HG03097 (cell line): ENCODE measurements around the gene RIOK1.

Experiments used
- ATAC-seq: cut with Tn5 transposase; IDR thresholded peaks from one replicate; pipeline ENCODE4 v1.9.1; 2021; ENCODE audit not compliant: unreplicated experiment, low FRiP score

The RIOK1 gene

GRCh38 chr6:7406743-7407142, 17.1 kb downstream of the RIOK1 start:
- ATAC-seq, result no peak

DNA sequence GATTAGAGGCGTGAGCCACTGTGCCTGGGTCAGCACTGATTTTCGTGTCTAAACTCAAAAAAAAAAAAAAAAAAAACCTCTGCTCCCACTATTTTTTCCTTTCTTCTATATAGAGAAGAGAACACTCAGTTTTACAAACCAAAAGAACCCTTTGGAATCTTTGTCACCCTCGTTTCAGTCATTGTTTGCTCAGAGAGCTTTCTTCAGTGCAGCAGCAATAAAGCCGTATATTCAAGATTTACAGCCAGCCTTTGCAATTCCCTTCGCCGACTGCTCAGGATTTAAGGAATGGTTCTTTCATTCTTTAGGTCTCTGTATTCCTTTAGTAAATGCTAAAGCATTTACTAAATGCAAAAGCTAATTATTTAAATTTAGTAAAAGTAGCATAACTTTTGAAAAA, 20.1 kb downstream of the RIOK1 start:
- ATAC-seq, result no peak

- no peak for ATAC-seq
Measured at GRCh38 chr6:7410851-7411250, 21.2 kb downstream of the RIOK1 start.

- no peak for ATAC-seq
Measured at GRCh38 chr6:7411328-7411727, 21.7 kb downstream of the RIOK1 start.

DNA sequence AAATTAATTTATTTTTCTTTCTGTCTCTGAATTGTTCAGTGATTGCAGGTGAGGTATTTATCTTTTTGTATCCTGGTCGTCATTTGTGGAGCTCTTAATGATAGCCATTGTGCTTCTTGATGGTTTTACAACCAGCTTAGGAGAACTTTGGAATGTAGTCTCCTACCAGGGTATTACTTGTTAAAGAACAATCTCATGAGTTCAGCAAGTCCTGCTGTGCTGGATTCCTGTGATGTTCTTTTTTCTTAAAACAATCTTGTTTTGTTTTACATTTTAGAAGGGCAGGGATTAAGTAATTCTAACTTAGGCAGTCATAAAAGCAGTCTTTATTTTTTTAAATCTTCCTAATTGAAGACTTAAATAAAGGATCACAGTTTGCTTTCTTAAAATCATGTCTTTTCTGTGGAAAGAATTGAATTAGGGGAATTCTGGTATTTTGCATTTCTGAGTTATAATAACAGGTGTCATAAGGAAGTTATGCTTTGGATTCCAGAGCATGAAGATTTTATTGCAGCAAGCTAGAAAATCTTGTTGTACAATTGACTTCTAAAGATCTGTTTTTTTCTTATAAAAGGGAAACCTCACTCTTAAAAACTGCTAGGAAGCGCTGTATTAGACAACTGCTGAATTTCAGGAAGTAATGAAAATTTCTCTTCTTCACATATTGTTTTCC, 23.7 kb downstream of the RIOK1 start:
- no peak for ATAC-seq

- ATAC-seq, result no peak
Measured at GRCh38 chr6:7414811-7415210, 25.2 kb downstream of the RIOK1 start.

DNA sequence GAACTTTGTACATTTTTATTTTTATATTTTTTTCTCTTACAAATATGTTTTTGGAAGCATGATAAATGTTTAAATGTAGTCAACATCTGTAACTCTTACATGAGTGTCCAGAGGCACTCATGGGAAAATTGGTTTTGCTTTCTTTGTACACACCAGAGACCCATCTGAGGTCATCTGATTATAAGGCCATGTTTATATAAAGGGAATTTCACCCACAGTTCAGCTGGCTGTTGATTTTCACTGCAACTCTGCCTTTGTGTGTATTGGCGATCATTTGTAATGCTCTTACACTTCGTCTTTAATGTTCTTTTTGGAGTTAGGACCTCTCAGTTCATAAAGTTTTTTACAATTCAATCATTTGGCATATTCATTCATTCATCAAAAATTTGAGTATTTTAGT, 28.1 kb downstream of the RIOK1 start:
- no peak for ATAC-seq

DNA sequence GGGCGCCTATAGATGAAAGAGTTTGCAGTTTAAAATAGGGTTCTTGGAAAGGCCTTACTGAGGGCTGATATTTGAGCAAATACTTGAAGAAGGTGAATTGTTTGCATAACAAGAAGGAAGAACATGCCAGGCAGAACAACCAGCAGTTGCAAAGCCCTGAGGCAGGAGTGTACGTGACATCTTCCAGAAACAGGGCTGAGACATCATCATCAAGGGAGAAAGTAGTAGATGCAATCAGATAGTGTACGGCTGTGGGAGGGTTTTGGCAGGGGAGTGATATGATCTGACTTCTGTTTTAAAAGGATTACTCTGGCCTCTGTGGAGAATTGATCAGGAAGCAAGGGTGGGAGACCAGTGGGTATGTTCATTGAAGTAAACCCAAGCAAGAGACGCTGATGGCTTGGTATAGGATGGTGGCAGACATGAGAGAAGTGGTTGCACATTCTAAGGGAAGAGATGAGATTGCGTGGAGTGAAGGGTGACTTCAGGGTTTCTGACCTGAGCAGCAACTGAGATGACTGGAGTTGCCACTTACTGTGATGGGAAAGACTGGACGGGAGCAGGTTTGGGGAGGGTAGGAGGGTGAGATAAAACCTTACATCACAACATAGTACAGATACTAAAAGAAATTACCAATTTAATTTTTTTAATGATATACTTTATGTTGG, 28.8 kb downstream of the RIOK1 start:
- ATAC-seq, result no peak

GRCh38 chr6:7419065-7419464, 29.5 kb downstream of the RIOK1 start:
- ATAC-seq, result no peak

DNA sequence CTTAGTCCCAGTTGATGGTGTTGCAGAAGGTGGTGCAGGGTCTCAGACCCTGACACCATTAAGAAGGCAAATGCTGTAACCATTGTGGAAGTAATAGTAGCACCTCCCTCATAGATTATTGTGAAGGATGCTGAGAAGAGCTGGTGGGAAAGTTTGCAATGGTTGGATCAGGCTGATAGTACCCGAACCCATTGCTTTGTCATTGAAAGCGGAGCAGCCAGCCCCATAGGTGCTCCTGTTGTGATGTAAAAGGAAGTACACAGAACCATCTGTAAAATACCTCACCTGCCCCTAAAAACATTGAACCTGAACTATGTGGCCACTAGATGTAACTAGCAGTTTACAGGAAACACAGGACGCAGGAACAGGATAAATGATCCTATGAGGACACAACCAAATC, 31.5 kb downstream of the RIOK1 start:
- no peak for ATAC-seq

DNA sequence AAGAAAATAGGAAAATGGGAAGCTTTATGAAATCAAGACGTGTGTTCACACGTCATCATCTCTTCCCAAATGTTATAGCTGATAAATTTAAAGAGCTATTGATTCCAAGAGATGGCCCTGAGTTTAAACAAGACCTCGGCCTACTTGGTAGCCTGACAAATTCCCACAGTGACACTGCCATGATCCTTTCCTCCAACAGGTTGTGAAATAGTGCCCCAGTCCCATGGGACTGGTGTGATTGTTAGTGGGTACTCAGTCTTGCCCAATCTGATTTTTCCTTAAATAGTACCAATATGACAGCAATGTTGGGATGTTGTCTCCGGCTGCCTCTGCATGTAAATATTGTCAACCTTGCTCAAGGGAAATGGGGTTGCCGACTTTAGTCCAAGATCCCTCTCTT, 34.5 kb downstream of the RIOK1 start:
- ATAC-seq, result no peak

DNA sequence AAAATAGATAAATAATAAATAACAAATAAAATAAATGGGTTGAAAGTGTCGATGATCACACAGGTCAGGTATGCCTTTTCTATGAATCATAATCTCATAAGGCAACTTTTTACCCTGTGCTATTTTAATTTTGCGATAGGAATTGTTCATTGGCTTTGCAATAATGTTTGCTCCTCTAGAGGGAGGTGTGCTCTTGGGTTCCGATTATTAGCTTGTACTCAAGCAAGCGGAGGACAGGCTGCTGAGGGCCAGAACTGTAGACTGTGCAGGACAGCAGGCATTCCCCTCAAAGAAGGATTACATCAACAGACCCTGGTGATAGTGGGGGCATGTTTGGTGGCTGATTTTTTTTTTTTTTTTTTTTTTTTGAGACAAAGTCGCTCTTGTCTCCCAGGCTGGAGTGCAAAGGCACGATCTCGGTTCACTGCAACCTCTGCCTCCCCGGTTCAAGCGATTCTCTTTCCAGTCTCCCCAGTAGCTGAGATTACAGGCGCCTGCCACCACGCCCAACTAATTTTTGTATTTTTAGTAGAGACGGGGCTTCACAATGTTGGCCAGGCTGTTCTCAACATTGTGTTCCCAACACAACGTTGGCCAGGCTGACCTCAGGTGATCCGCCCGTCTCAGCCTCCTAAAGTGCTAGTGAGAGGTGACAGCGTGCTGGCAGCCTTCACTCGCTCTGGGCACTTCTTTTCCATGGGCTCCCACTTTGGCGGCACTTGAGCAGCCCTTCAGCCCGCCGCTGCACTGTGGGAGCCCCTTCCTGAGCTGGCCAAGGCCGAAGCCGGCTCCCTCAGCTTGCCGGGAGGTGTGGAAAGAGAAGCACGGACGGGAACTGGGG, 35.6 kb downstream of the RIOK1 start:
- no peak for ATAC-seq

DNA sequence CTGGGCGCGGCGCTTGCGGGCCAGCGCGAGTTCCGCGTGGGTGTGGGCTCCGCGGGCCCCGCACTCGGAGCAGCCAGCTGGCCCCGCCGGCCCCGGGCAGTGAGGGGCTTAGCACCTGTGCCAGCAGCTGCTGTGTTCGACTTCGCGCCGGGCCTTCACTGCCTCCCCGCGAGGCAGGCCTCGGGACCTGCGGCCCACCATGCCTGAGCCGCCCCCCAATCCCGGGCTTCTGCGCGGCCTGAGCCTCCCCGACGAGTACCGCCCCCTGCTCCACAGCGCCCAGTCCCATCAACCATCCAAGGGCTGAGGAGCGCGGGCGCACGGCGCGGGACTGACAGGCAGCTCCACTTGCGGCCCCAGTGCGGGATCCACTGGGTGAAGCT, 36.2 kb downstream of the RIOK1 start:
- ATAC-seq, result no peak

GRCh38 chr6:7426447-7427169, 37.0 kb downstream of the RIOK1 start:
- no peak for ATAC-seq

DNA sequence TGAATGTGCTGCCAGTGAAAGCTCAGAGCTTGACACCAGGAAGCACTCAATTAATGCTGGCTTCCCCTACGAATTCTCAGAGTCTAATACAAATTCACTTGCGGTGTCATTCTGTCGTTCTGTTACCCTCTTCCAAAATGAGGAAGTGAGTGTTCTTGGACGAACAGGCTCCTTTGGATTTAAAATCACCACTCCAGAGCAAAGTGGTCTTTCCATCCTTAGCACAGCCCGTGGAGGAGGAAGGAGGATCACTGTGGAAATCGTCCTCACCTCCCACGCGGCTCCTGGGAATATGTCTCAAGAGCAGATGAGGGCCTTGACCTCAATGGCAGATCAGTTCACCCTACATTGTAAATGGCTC, 41.7 kb downstream of the RIOK1 start:
- no peak for ATAC-seq

DNA sequence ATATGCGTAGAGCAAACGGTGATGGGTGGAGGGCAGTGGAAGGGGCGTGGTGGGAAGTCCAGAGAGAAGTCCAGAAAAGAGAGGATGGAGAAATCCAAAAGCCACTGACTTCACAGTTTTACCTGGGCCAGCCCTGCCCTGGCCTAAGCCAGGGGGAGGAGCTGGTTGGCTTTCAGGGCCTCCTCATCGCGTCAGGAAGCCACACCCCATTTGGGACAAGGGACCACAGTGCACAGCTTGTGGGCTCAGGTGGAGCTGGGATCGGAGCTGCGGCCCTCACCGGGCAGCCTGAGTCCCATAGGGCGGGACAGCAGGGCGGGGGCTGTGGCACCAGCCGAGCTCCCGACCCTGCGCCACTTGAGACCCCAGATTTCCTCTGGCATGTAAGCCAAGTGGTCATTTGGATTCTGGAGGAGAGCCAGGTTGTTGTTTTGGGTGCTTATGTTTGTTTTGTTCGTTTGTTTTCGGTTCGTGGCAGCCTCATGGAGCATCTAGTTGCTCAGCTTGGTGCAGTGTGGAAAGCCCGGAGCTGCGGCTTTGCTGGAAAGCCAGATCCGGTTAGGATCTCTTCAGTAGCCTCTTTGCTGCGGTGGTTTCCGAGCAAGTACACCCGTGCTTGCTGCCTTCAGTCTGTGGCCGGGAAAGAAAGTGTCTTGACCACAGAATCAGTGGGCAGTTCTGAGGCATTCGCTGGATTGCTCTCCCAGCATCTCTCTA, 42.2 kb downstream of the RIOK1 start:
- no peak for ATAC-seq

DNA sequence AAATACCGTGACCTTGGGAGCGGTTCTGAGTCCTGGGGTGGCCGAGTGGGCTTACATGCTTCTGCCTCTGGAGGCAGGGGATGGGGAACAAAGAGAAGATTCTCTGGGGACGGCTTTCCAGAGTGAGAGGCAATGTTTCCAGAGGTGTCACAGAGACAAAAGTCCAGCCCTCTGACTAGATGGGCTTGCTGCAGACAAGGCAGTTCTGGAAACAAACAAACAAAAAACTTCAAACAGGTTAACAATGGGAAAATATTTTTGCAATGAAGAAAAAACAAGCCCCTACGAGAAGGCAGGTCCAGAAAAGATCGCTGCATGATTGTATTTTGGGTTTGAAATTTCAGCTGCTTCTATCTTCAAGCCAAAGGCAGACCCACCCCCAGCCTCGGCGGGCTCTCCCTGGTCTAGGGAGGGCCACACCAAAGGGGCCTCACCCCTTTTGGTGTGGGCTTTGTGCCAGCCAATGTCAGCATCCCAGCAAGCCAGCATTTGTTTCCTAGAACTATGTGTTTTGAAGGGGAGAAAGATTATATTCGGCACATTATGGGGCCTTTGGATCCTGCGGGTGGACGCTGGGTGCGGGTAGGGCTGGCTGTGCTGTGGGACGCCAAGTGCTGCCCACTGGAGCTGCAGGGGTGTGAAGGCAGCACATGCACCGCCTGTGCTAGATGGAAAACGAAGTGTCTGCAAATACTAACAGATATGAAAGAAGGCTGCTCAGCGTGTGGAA, 42.9 kb downstream of the RIOK1 start:
- ATAC-seq, result no peak

DNA sequence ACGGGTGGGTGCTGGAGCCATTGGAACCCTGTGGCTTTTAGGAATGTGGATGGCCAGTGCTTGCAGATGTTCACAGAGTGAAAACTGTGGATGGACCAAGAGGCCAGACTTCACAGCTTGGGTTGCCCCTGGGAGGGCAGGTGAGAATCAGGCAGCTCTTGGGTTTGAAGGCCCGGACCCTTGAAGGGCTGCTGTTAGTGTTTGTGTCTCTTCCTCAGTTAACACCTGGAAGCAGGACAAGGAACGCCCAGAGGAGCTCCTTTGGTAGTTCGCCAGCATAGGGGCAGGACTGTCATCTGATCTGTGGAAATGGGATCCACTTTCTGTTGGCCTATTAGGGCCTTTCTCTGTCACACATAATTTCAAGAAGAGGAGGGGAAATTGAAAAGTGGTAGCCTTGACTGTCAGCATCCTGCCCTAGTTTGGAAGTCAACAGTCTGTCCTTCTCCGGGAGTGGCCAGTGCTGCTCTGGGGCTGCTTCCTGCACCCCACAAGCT, 43.6 kb downstream of the RIOK1 start:
- no peak for ATAC-seq

- no peak for ATAC-seq
Measured at GRCh38 chr6:7434672-7435071, 45.1 kb downstream of the RIOK1 start.

- ATAC-seq, result no peak
Measured at GRCh38 chr6:7438011-7438410, 48.4 kb downstream of the RIOK1 start.
